ENCODE data around the gene RNF145. TPM values are rescaled to one million over a fixed set of nuclear protein-coding genes. Genes with fewer than 3 reads are reported as not detected.
"Not testable (repeated sequence)": the region's sequence is repeated elsewhere in the genome, so short reads cannot be mapped to it uniquely, and the experiment has no call there.

RNF145 gene
- total and polyA plus RNA-seq, 3 experiments from 2014 or later, result 12.9 to 85.0 (median 80.0) TPM

DNA sequence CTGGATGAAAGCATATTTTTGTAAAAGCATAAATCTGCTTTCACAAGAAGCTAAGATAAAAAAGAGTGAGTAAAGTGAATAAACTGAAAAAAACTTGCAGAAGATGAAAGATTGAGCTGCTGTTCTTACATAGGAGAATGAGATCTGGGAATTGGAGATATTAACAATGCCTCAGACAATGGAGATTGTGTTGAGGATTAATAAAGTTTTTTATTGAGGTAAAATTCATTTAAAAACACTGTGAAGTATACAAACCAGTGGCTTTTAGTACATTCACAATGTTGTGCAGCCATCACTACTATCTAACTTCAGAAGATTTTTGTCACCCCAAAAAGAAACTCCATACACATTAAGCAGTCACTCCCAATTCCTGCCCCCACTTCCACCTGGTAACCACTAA is 34.0 kb upstream of the RNF145 start:
- Histone ChIP-seq H3K9me3 (ENCODE audit: low read length) (no peaks in the 10 kb centered on the region), H3K36me3 (ENCODE audit: insufficient read depth, low read length) (no peaks in the 10 kb centered on the region), H3K4me1 (ENCODE audit: insufficient read depth, low read length) (peaks cover 14% of the 10 kb centered on the region), H3K27me3 (ENCODE audit: insufficient read depth, low read length, poor library complexity, severe bottlenecking) (peaks cover 3% of the 10 kb centered on the region), H3K27ac (ENCODE audit: low read depth, low read length) (no peak overlapping the region), H3K4me3 (ENCODE audit: low read length) (no peak overlapping the region)
- POLR2A ChIA-PET, result interaction anchor here (0.6 kb wide), 1 partner anchor 18 kb away, joined by 3 read pairs; no protein-coding TSS in a partner anchor
- Mint-ChIP-seq H3K4me1 (peaks cover 9 to 13% (median 11%) of the 10 kb centered on the region in 3 donors), H3K9me3 (no peaks in the 10 kb centered on the region), H3K27me3 (peaks cover 10 to 15% of the 10 kb centered on the region in 2 donors), H3K27ac (no peak overlapping the region), H3K4me3 (no peak overlapping the region), H3K36me3 (no peaks in the 10 kb centered on the region)
- DNase-seq, result no peak
- CTCF ChIA-PET, result interaction anchor here (1.2 kb wide), 1 partner anchor 13 kb away, joined by 3 read pairs; no protein-coding TSS in a partner anchor

GRCh38 chr5:159242656-159243055 is 33.3 kb upstream of the RNF145 start:
- no peaks in the 10 kb centered on the region for H3K27me3 ChIP-seq (ENCODE audit: insufficient read depth, low read length, poor library complexity, severe bottlenecking)
- H3K9me3 Mint-ChIP-seq, result no peaks in the 10 kb centered on the region
- no peak overlapping the region for H3K27ac ChIP-seq (ENCODE audit: low read depth, low read length)
- H3K9me3 ChIP-seq (ENCODE audit: low read length), result no peaks in the 10 kb centered on the region
- POLR2A ChIA-PET, result no interaction called here
- H3K4me1 Mint-ChIP-seq, result peaks cover 9 to 13% (median 11%) of the 10 kb centered on the region in 3 donors
- H3K27ac Mint-ChIP-seq, result no peak overlapping the region
- peaks cover 8 to 10% of the 10 kb centered on the region in 2 donors for H3K27me3 Mint-ChIP-seq
- no peaks in the 10 kb centered on the region for H3K36me3 ChIP-seq (ENCODE audit: insufficient read depth, low read length)
- no peak overlapping the region for H3K4me3 ChIP-seq (ENCODE audit: low read length)
- H3K36me3 Mint-ChIP-seq, result no peaks in the 10 kb centered on the region
- H3K4me3 Mint-ChIP-seq, result no peak overlapping the region
- DNase-seq, result no peak
- CTCF ChIA-PET, result interaction anchor here (1.2 kb wide), 1 partner anchor 13 kb away, joined by 3 read pairs; no protein-coding TSS in a partner anchor
- peaks cover 14% of the 10 kb centered on the region for H3K4me1 ChIP-seq (ENCODE audit: insufficient read depth, low read length)

DNA sequence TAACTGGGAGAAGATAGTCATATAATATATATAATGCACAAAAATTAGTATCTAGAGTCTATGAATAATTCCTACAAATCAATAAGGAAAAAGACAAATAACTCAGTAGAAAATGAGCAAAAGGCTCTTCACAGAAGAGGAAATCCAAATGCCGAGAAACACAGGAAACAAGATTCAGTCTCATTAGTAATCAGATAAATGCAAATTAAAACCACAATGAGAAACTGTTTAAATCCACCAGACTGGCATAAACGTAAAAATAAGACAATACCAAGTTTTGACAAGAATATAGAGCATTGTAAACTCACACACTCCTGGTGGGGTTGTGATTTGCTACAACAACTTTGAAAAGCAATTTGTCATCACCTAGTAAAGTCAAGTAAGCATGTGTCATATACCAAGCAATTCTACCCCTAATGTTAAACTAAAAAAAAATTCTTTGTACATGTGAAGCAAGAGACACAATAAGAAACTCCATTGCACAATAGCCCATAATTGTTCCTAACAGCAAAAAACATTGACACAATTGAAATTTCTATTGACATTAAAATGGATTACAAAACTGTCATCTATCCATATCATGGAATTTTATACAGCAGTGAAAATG is 32.7 kb upstream of the RNF145 start:
- no peak overlapping the region for H3K4me3 Mint-ChIP-seq

GRCh38 chr5:159240301-159240870 is 31.0 kb upstream of the RNF145 start:
- Histone ChIP-seq H3K4me3 (ENCODE audit: low read length) (no peak overlapping the region), H3K27ac (ENCODE audit: low read depth, low read length) (no peak overlapping the region), H3K9me3 (ENCODE audit: low read length) (no peaks in the 10 kb centered on the region), H3K36me3 (ENCODE audit: insufficient read depth, low read length) (no peaks in the 10 kb centered on the region), H3K27me3 (ENCODE audit: insufficient read depth, low read length, poor library complexity, severe bottlenecking) (no peaks in the 10 kb centered on the region), H3K4me1 (ENCODE audit: insufficient read depth, low read length) (peaks cover 14% of the 10 kb centered on the region)
- H3K4me3 Mint-ChIP-seq, result no peak overlapping the region
- ChIA-PET CTCF (no interaction called here), POLR2A (no interaction called here)
- no peaks in the 10 kb centered on the region for H3K36me3 Mint-ChIP-seq
- H3K27ac Mint-ChIP-seq, result no peak overlapping the region
- H3K9me3 Mint-ChIP-seq, result no peaks in the 10 kb centered on the region
- H3K27me3 Mint-ChIP-seq, result peaks cover 0 to under 1% of the 10 kb centered on the region in 2 donors
- H3K4me1 Mint-ChIP-seq, result peaks cover 9 to 13% (median 11%) of the 10 kb centered on the region in 3 donors
- no peak for DNase-seq

More for the DNA sequence above, 32.7 kb upstream of the RNF145 start:
- Mint-ChIP-seq H3K27ac (no peak overlapping the region), H3K27me3 (peaks cover 8% of the 10 kb centered on the region in 2 donors), H3K36me3 (no peaks in the 10 kb centered on the region), H3K9me3 (no peaks in the 10 kb centered on the region), H3K4me1 (peaks cover 9 to 13% (median 11%) of the 10 kb centered on the region in 3 donors)
- H3K27ac ChIP-seq (ENCODE audit: low read depth, low read length), result no peak overlapping the region
- no peak overlapping the region for H3K4me3 ChIP-seq (ENCODE audit: low read length)
- no peaks in the 10 kb centered on the region for H3K36me3 ChIP-seq (ENCODE audit: insufficient read depth, low read length)
- no peaks in the 10 kb centered on the region for H3K27me3 ChIP-seq (ENCODE audit: insufficient read depth, low read length, poor library complexity, severe bottlenecking)
- H3K4me1 ChIP-seq (ENCODE audit: insufficient read depth, low read length), result peaks cover 14% of the 10 kb centered on the region
- CTCF ChIA-PET, result no interaction called here
- H3K9me3 ChIP-seq (ENCODE audit: low read length), result no peaks in the 10 kb centered on the region
- POLR2A ChIA-PET, result no interaction called here
- DNase-seq, result no peak

- DNase-seq; H3K9me3 ChIP-seq (ENCODE audit: low read length); H3K36me3 Mint-ChIP-seq; H3K27ac ChIP-seq (ENCODE audit: low read depth, low read length); H3K27me3 ChIP-seq (ENCODE audit: insufficient read depth, low read length, poor library complexity, severe bottlenecking); H3K27me3 Mint-ChIP-seq; H3K9me3 Mint-ChIP-seq; H3K36me3 ChIP-seq (ENCODE audit: insufficient read depth, low read length); H3K4me3 ChIP-seq (ENCODE audit: low read length); H3K4me1 Mint-ChIP-seq; CTCF ChIA-PET; H3K4me1 ChIP-seq (ENCODE audit: insufficient read depth, low read length); POLR2A ChIA-PET; H3K4me3 Mint-ChIP-seq: not testable (repeated sequence)
- peak overlapping the region in 1 of 8 donors; percentile 29 for H3K27ac Mint-ChIP-seq
Observed at GRCh38 chr5:159235871-159236520, 26.6 kb upstream of the RNF145 start.

DNA sequence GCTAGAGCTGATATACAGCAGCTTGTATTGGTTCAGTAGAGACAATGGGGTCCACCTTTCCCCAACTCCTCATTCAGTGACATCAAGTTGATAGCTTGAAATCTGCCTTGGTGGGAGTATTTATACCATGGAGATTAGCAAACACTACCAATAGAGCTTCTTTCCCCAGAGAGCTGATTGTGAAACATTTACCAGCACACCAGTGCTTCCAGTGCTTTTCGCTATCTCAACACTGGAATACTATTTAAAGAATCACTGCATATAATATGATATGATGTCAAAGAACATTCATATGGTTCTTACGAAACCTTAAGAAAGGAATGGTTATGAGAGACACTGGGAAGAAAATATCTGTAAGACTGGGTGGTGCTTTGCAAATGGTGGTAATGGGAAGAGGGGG is 21.8 kb upstream of the RNF145 start:
- Histone ChIP-seq H3K4me3 (ENCODE audit: low read length) (no peak overlapping the region), H3K36me3 (ENCODE audit: insufficient read depth, low read length) (no peaks in the 10 kb centered on the region), H3K4me1 (ENCODE audit: insufficient read depth, low read length) (no peaks in the 10 kb centered on the region), H3K27me3 (ENCODE audit: insufficient read depth, low read length, poor library complexity, severe bottlenecking) (no peaks in the 10 kb centered on the region), H3K9me3 (ENCODE audit: low read length) (no peaks in the 10 kb centered on the region), H3K27ac (ENCODE audit: low read depth, low read length) (no peak overlapping the region)
- no peak overlapping the region for H3K27ac Mint-ChIP-seq
- H3K36me3 Mint-ChIP-seq, result peaks cover 0 to 2% (median 0%) of the 10 kb centered on the region in 3 donors
- DNase-seq, result no peak
- no peaks in the 10 kb centered on the region for H3K4me1 Mint-ChIP-seq
- peaks cover 8 to 11% of the 10 kb centered on the region in 2 donors for H3K27me3 Mint-ChIP-seq
- POLR2A ChIA-PET, result no interaction called here
- no peaks in the 10 kb centered on the region for H3K9me3 Mint-ChIP-seq
- H3K4me3 Mint-ChIP-seq, result no peak overlapping the region
- CTCF ChIA-PET, result no interaction called here

GRCh38 chr5:159230657-159231056 is 21.3 kb upstream of the RNF145 start:
- POLR2A ChIA-PET, result no interaction called here
- H3K27me3 ChIP-seq (ENCODE audit: insufficient read depth, low read length, poor library complexity, severe bottlenecking), result no peaks in the 10 kb centered on the region
- Mint-ChIP-seq H3K27me3 (peaks cover 8 to 11% of the 10 kb centered on the region in 2 donors), H3K9me3 (no peaks in the 10 kb centered on the region), H3K36me3 (peaks cover 0 to 2% (median 0%) of the 10 kb centered on the region in 3 donors), H3K4me3 (no peak overlapping the region), H3K27ac (no peak overlapping the region), H3K4me1 (no peaks in the 10 kb centered on the region)
- no peak overlapping the region for H3K27ac ChIP-seq (ENCODE audit: low read depth, low read length)
- CTCF ChIA-PET, result no interaction called here
- DNase-seq, result no peak
- no peaks in the 10 kb centered on the region for H3K9me3 ChIP-seq (ENCODE audit: low read length)
- H3K4me1 ChIP-seq (ENCODE audit: insufficient read depth, low read length), result no peaks in the 10 kb centered on the region
- H3K4me3 ChIP-seq (ENCODE audit: low read length), result no peak overlapping the region
- no peaks in the 10 kb centered on the region for H3K36me3 ChIP-seq (ENCODE audit: insufficient read depth, low read length)

DNA sequence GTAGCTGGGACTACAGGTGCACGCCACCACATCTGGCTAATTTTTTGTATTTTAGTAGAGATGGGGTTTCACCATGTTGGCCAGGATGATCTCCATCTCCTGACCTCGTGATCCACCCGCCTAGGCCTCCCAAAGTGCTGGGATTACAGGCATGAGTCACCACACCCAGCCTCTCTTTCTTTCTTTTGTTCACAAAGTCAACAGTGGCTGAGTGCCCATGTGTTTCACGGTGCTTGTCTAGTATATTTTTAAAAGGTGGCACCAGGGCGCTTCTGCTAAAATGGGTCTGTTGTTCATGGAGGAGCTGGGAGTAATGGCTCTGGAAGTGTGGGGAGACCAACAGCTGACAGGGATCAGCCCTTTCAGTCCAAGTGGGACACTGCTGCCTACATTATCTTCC is 18.7 kb upstream of the RNF145 start:
- POLR2A ChIA-PET, DNase-seq, CTCF ChIA-PET: not testable (repeated sequence)

More for the DNA sequence above, 18.7 kb upstream of the RNF145 start:
- not testable (repeated sequence) for H3K27me3 ChIP-seq (ENCODE audit: insufficient read depth, low read length, poor library complexity, severe bottlenecking); H3K9me3 ChIP-seq (ENCODE audit: low read length); H3K36me3 ChIP-seq (ENCODE audit: insufficient read depth, low read length); H3K4me1 Mint-ChIP-seq; H3K27ac Mint-ChIP-seq; H3K4me3 ChIP-seq (ENCODE audit: low read length); H3K9me3 Mint-ChIP-seq; H3K36me3 Mint-ChIP-seq; H3K27ac ChIP-seq (ENCODE audit: low read depth, low read length); H3K4me3 Mint-ChIP-seq; H3K4me1 ChIP-seq (ENCODE audit: insufficient read depth, low read length)
- peaks cover 11 to 12% of the 10 kb centered on the region in 2 donors for H3K27me3 Mint-ChIP-seq
